Measurements from ENCODE around the gene ZDHHC5. TPM values are rescaled to one million over a fixed set of nuclear protein-coding genes. Genes with fewer than 3 reads are reported as not detected.

ZDHHC5 gene
- total RNA-seq, 4 donors from 2014 or later, result 61.4 to 98.4 (median 76.7) TPM

Small RNA genes lying within 50 kb of the gene (small RNA-seq; reads per million reads assigned to genes)
- gene MIR130A, result 206 to 339 (median 270) reads per million in 4 donors
- gene TMX2-CTNND1, result 0 reads per million in 4 donors

Other genes with a start within 250 kb of the ZDHHC5 start
- 10 to 100 TPM; 54.1 to 90.9 (median 75.6) TPM for gene SLC43A3, start 241.0 kb upstream of the ZDHHC5 start, total RNA-seq
- gene RTN4RL2, start 207.6 kb upstream of the ZDHHC5 start, total RNA-seq, result 1 to 10 TPM in 2 of 4 donors, under 1 TPM in 2; 0.66 to 1.1 (median 0.90) TPM
- 10 to 100 TPM in 1 of 4 donors, 1 to 10 TPM in 3; 1.8 to 11.4 (median 4.1) TPM for gene SLC43A1, start 152.4 kb upstream of the ZDHHC5 start, total RNA-seq
- 10 to 100 TPM; 33.0 to 47.3 (median 38.7) TPM for gene TIMM10, start 137.4 kb upstream of the ZDHHC5 start, total RNA-seq
- gene SMTNL1, start 130.5 kb upstream of the ZDHHC5 start, total RNA-seq, result not detected
- gene UBE2L6, start 100.4 kb upstream of the ZDHHC5 start, total RNA-seq, result 10 to 100 TPM; 11.0 to 46.4 (median 22.0) TPM
- 100 to 1,000 TPM in 2 of 4 donors, 10 to 100 TPM in 1, 1 to 10 TPM in 1; 9.6 to 376 (median 78.4) TPM for gene SERPING1, start 70.4 kb upstream of the ZDHHC5 start, total RNA-seq
- gene YPEL4, start 18.2 kb upstream of the ZDHHC5 start, total RNA-seq, result under 1 TPM in 2 of 4 donors, not detected in 2; 0.56 to 0.95 TPM
- 10 to 100 TPM in 3 of 4 donors, 1 to 10 TPM in 1; 9.5 to 26.6 (median 14.7) TPM for gene CLP1, start 10.4 kb upstream of the ZDHHC5 start, total RNA-seq
- 10 to 100 TPM in 2 of 4 donors, 1 to 10 TPM in 2; 8.0 to 21.2 (median 9.8) TPM for gene MED19, start 44.1 kb downstream of the ZDHHC5 start, total RNA-seq
- gene TMX2, start 44.5 kb downstream of the ZDHHC5 start, total RNA-seq, result 10 to 100 TPM; 44.0 to 82.0 (median 70.9) TPM
- 100 to 1,000 TPM in 2 of 4 donors, 10 to 100 TPM in 2; 75.2 to 166 (median 112) TPM for gene SELENOH, start 73.4 kb downstream of the ZDHHC5 start, total RNA-seq
- not detected for gene BTBD18, start 83.7 kb downstream of the ZDHHC5 start, total RNA-seq
- 100 to 1,000 TPM; 230 to 308 (median 271) TPM for gene CTNND1, start 93.7 kb downstream of the ZDHHC5 start, total RNA-seq

Measured in esophagus squamous epithelium (tissue), 4 donors.